K562 (cell line): ENCODE measurements around the gene SVIL. TPM values are rescaled to one million over a fixed set of nuclear protein-coding genes. Genes with fewer than 3 reads are reported as not detected.

Experiments
- ATAC-seq: fragments of 200-7000 bp; cut with Tn5 transposase; 3 replicates; pipeline ENCODE4 v1.9.1; 2020; ENCODE audit warnings: moderate library complexity
- BruUV-seq: library from RNA; stranded (reverse); fragments of 400-500 nt; replicated peaks from 2 replicates; lab custom pipeline; 2021; lab: Mats Ljungman, UMichigan
- CTCF ChIA-PET: fragments of 300-600 bp; formaldehyde crosslinking; extraction: SDS; loops from one replicate; lab custom pipeline; 2021; ENCODE audit warnings: low intra/inter-chr PET ratio; lab: Yijun Ruan, JAX
- POLR2A ChIA-PET: fragments of 300-600, 350-650 bp; sonication (Branson Sonifier 250); formaldehyde crosslinking; extraction: SDS; loops from one replicate; lab custom pipeline; 2021; ENCODE audit warnings: antibody characterized with exemption, inconsistent platforms; lab: Yijun Ruan, JAX
- DNase-seq, 4 experiments: peaks; one replicate each; pipeline versions ENCODE4 v3.0.0 to v3.0.0-alpha.2; 2011 to 2018; ENCODE audit warnings: low spot score in 3 of 4, mixed read lengths in 3 of 4; ENCODE audit errors: extremely low read depth in 1 of 4
- FAIRE-seq: peaks from 2 replicates; lab custom pipeline; 2011; peaks lifted over from hg19 to GRCh38; lab: Jason Lieb, UNC
- H2AFZ ChIP-seq: 2 replicates; pipeline ENCODE4 v1.6.0; 2011; ENCODE audit warnings: low read depth, low read length, control low read depth, inconsistent platforms
- H3K27ac ChIP-seq: fragments of 200-600 bp; 3 replicates; pipeline ENCODE4 v1.8.0; 2011; ENCODE audit warnings: low read depth, mild to moderate bottlenecking, control low read depth, inconsistent platforms, low read length, moderate library complexity, mixed read lengths; ENCODE audit errors: extremely low read depth
- H3K27me3 ChIP-seq, 2 experiments: fragments of 300-600 bp in 1 of 2; 2 replicates in 1 of 2; 3 replicates in 1 of 2; pipeline versions ENCODE4 v1.6.0 to v1.8.0; 2011; ENCODE audit warnings: inconsistent platforms in 2 of 2, low read length in 2 of 2, mild to moderate bottlenecking in 1 of 2, mixed read lengths in 1 of 2, moderate library complexity in 1 of 2; ENCODE audit not compliant: control insufficient read depth in 2 of 2, insufficient read depth in 2 of 2
- H3K36me3 ChIP-seq: fragments of 300-600 bp; 3 replicates; pipeline ENCODE4 v1.8.0; 2011; ENCODE audit warnings: mild to moderate bottlenecking, low read length, inconsistent platforms; ENCODE audit not compliant: control insufficient read depth, insufficient read depth
- H3K4me1 ChIP-seq, 2 experiments: fragments of 200-600 bp in 1 of 2; replicated peaks in 1 of 2; 2 replicates in 1 of 2; 3 replicates in 1 of 2; pipeline versions ENCODE4 v1.5.1 to v1.8.0; 2011; ENCODE audit warnings: inconsistent platforms in 2 of 2, low read length in 2 of 2, mild to moderate bottlenecking in 1 of 2, mixed read lengths in 1 of 2, moderate library complexity in 1 of 2; ENCODE audit not compliant: control insufficient read depth in 2 of 2, insufficient read depth in 2 of 2
- H3K4me2 ChIP-seq: 2 replicates; pipeline ENCODE4 v1.6.1; 2011; ENCODE audit warnings: low read length, control low read depth, inconsistent platforms, mixed read lengths; ENCODE audit not compliant: insufficient read depth
- H3K4me3 ChIP-seq: fragments of 200-600 bp; sonication (generic), shearing (Covaris generic); 2 replicates; pipeline ENCODE4 v1.5.1; 2016; ENCODE audit warnings: control low read depth, inconsistent platforms
- H3K79me2 ChIP-seq: fragments of 200-600 bp; 3 replicates; pipeline ENCODE4 v1.8.0; 2011; ENCODE audit warnings: low read length, inconsistent platforms; ENCODE audit not compliant: control insufficient read depth, insufficient read depth
- H3K9ac ChIP-seq, 2 experiments: 2 replicates each; pipeline versions ENCODE4 v1.6.0 to v1.6.1; 2011; ENCODE audit warnings: low read depth in 2 of 2, low read length in 2 of 2, control low read depth in 1 of 2, inconsistent platforms in 1 of 2, mild to moderate bottlenecking in 1 of 2, mixed read lengths in 1 of 2; ENCODE audit not compliant: insufficient read depth in 1 of 2
- H3K9me1 ChIP-seq: one replicate; pipeline ENCODE4 v1.6.0; 2011; ENCODE audit warnings: inconsistent platforms, mild to moderate bottlenecking, low read length, moderate library complexity; ENCODE audit not compliant: control insufficient read depth, insufficient read depth
- H3K9me3 ChIP-seq: replicated peaks from 2 replicates; pipeline ENCODE4 v1.5.1; 2011; ENCODE audit warnings: low read depth, low read length, inconsistent platforms; ENCODE audit not compliant: control insufficient read depth, insufficient read depth
- H4K20me1 ChIP-seq: replicated peaks from 2 replicates; pipeline ENCODE4 v1.6.1; 2011; ENCODE audit warnings: low read length, inconsistent platforms, mixed read lengths; ENCODE audit not compliant: control insufficient read depth, insufficient read depth
- CXXC5 ChIP-seq: fragments of 250-450 bp; sonication (Bioruptor Pico); IDR thresholded peaks from 2 replicates; pipeline ENCODE4 v1.8.0; 2022; ENCODE audit warnings: inconsistent platforms, mild to moderate bottlenecking, moderate library complexity
- DNMT1 ChIP-seq: fragments of 450-650 bp; IDR thresholded peaks from 2 replicates; pipeline ENCODE4 v1.6.1; 2016; ENCODE audit warnings: antibody characterized with exemption, mild to moderate bottlenecking
- HNRNPUL1 ChIP-seq: fragments of 200-400 bp; formaldehyde crosslinking; IDR thresholded peaks from 2 replicates; pipeline ENCODE4 v1.6.1; 2017; ENCODE audit warnings: low read length
- MCM7 ChIP-seq, 2 experiments: fragments of 450-650 bp; IDR thresholded peaks; 2 replicates each; pipeline ENCODE4 v1.6.1; 2016 to 2018
- NFYB ChIP-seq: IDR thresholded peaks from 2 replicates; pipeline ENCODE4 v1.6.1; 2011; ENCODE audit warnings: mild to moderate bottlenecking, moderate library complexity; ENCODE audit not compliant: insufficient read length; ENCODE audit errors: extremely low read depth
- PTBP1 ChIP-seq: fragments of 200-400 bp; formaldehyde crosslinking; IDR thresholded peaks from 2 replicates; pipeline ENCODE4 v1.6.1; 2017; ENCODE audit warnings: low read depth, low read length
- STAT5B ChIP-seq: fragments of 250-450 bp; sonication (Bioruptor Pico); IDR thresholded peaks from 2 replicates; pipeline ENCODE4 v1.8.0; 2021; ENCODE audit warnings: mild to moderate bottlenecking, inconsistent platforms
- TCF15 ChIP-seq: fragments of 250-450 bp; sonication (Bioruptor Pico); IDR thresholded peaks from 2 replicates; pipeline ENCODE4 v1.8.0; 2022; ENCODE audit warnings: moderate library complexity, mild to moderate bottlenecking, inconsistent platforms
- TCF3 ChIP-seq: sonication (generic); formaldehyde crosslinking; IDR thresholded peaks from 2 replicates; pipeline ENCODE4 v1.4.0; 2020; ENCODE audit warnings: mild to moderate bottlenecking, missing genetic modification reagents
- YBX1 ChIP-seq: fragments of 450-650 bp; IDR thresholded peaks from 2 replicates; pipeline ENCODE4 v1.7.1; 2016; ENCODE audit warnings: mild to moderate bottlenecking
- ZBTB12 ChIP-seq: fragments of 250-450 bp; sonication (Bioruptor Pico); IDR thresholded peaks from 2 replicates; pipeline ENCODE4 v1.4.0; 2020
- ZFP36 ChIP-seq: fragments of 150-350 bp; IDR thresholded peaks from 2 replicates; pipeline ENCODE4 v1.6.1; 2018; ENCODE audit warnings: low read length, low read depth; ENCODE audit not compliant: partially characterized antibody
- ZNF431 ChIP-seq: sonication (generic); formaldehyde crosslinking; IDR thresholded peaks from 2 replicates; pipeline ENCODE4 v1.8.0; 2022; ENCODE audit warnings: mild to moderate bottlenecking, missing genetic modification reagents
- ZNF511 ChIP-seq: sonication (generic); formaldehyde crosslinking; IDR thresholded peaks from 2 replicates; pipeline ENCODE4 v1.8.0; 2022; ENCODE audit warnings: mild to moderate bottlenecking, missing genetic modification reagents
- WGBS: fragments of 100-300 bp; shearing (Covaris generic); methylation state at CpG from one replicate; pipeline ENCODE4 v1.1.6; 2016; ENCODE audit warnings: low coverage, mixed read lengths; ENCODE audit not compliant: insufficient coverage; ENCODE audit errors: missing lambda C conversion rate; 5-methylcytosine and 5-hydroxymethylcytosine counted together
- in situ Hi-C: fragments of 300-500 bp; cut with MboI; formaldehyde crosslinking; loops from 4 replicates; pipeline ENCODE4 v1.15.0; 2018; ENCODE audit warnings: inconsistent platforms, mixed read lengths
- intact Hi-C: fragments of 100-400 bp; cut with micrococcal nuclease; formaldehyde crosslinking; loops from 2 replicates; pipeline ENCODE4 v1.14.2; 2022
- polyA plus RNA-seq, 8 experiments: library from polyadenylated mRNA; depleted of rRNA in 4 of 8; stranded (reverse) in 5 of 8; unstranded in 3 of 8; fragments of >200 nt; fragmentation: Nextera tagmentation in 2 of 8; fragmentation: Illumina TruSeq in 1 of 8; extraction: Ambion mirVana in 2 of 8; extraction: Trizol in 1 of 8; gene quantifications; 2 replicates each; pipeline versions ENCODE4 v1.2.1 to v1.2.3, GENCODE V29; 2011 to 2014; ENCODE audit warnings: inconsistent platforms in 1 of 8, missing spikeins in 1 of 8
- total RNA-seq, 7 experiments: library from RNA; depleted of rRNA in 6 of 7; stranded (reverse); fragments of >200 nt in 6 of 7; fragmentation: Illumina TruSeq in 2 of 7; extraction: Trizol in 2 of 7; gene quantifications; 2 replicates each; pipeline versions ENCODE4 v1.2.1 to v1.2.3, GENCODE V29; 2011 to 2021; ENCODE audit warnings: low replicate concordance in 1 of 7

Gene SVIL
- total and polyA plus RNA-seq, 9 of the 15 experiments (the other 6 are each of a cell fraction or from before 2014, with no cell fraction given) = under 0.01 to 0.18 (median 0.05) TPM; not detected in 3

GRCh38 chr10:29496341-29497162, 138.2 kb downstream of the SVIL start (continued):
- TF ChIP-seq TCF15 (CRISPR knock-in tag) (no peak), NFYB (no peak), STAT5B (CRISPR knock-in tag) (no peak), YBX1 (no peak), CXXC5 (CRISPR knock-in tag) (0 out of 2 replicates have a peak, but pooled peaks have one; percentile 25), ZNF511 (no peak), ZNF431 (CRISPR knock-in tag) (no peak), TCF3 (CRISPR knock-in tag) (no peak), HNRNPUL1 (no peak), ZFP36 (peak; percentile 22)
- TF ChIP-seq, all 486 proteins: peak for 15

GRCh38 chr10:29495366-29495765, 139.4 kb downstream of the SVIL start:
- Histone ChIP-seq H3K4me2 (no peak overlapping the region), H3K4me1 (no peaks in the 10 kb centered on the region), H3K4me3 (no peak overlapping the region), H3K36me3 (no peaks in the 10 kb centered on the region), H2AFZ (no peak overlapping the region), H3K79me2 (no peaks in the 10 kb centered on the region), H3K9me1 (no peaks in the 10 kb centered on the region), H4K20me1 (no peaks in the 10 kb centered on the region), H3K27ac (no peak overlapping the region), H3K27me3 (peaks cover 22 to 49% of the 10 kb centered on the region in 2 experiments), H3K9ac (no peak overlapping the region), H3K9me3 (no peaks in the 10 kb centered on the region)
- intact Hi-C loops = no loop called here
- ChIA-PET CTCF (interaction anchor here (0.6 to 1.7 kb wide), 3 partner anchors 118 to 863 kb away, joined by 3 to 9 read pairs (median 4); no protein-coding TSS in a partner anchor), POLR2A (no interaction called here)
- TF ChIP-seq DNMT1 (no peak), ZBTB12 (no peak), MCM7 (IDR thresholded peaks at IDR 0.05) (no peak), PTBP1 (no peak)
- ATAC-seq (no peak), FAIRE-seq (no peak), DNase-seq (no peak)
- in situ Hi-C loops = loop anchor here (5.0 kb wide), 1 partner anchor 1192 kb away; no protein-coding TSS in a partner anchor
- BruUV-seq = no TSS peak
- 4% methylated on average over 9 of the region's 9 CpGs for WGBS
